RWPE1 (cell line): ENCODE measurements around the gene POLG.

Source experiments
- CTCF ChIA-PET: fragments of 350-600 bp; sonication (Branson Sonifier 250); formaldehyde crosslinking; extraction: SDS; loops from one replicate; lab custom pipeline; 2021; lab: Yijun Ruan, JAX
- POLR2A ChIA-PET: fragments of 400-600 bp; formaldehyde crosslinking; extraction: SDS; loops from one replicate; lab custom pipeline; 2020; ENCODE audit warnings: antibody characterized with exemption; ENCODE audit not compliant: low non-redundant PET; lab: Yijun Ruan, JAX
- DNase-seq: peaks from one replicate; pipeline ENCODE4 v3.0.0; 2012; ENCODE audit warnings: low spot score
- H3K27ac ChIP-seq: fragments of 450-650 bp; 2 replicates; pipeline ENCODE4 v1.5.1; 2017
- TF ChIP-seq, protein P1 (sequence below): fragments of 450-650 bp; conservative IDR thresholded peaks from 2 replicates; pipeline ENCODE4 v1.5.1; 2017; ENCODE audit warnings: low read depth, mild to moderate bottlenecking

The POLG gene

GRCh38 chr15:89363133-89363532 lies 28.5 kb upstream of the POLG start:
- POLR2A ChIA-PET: interaction anchor here (0.7 kb wide), 1 partner anchor 46 kb away, joined by 3 read pairs; no protein-coding TSS in a partner anchor
- TF ChIP-seq, protein P1, sequence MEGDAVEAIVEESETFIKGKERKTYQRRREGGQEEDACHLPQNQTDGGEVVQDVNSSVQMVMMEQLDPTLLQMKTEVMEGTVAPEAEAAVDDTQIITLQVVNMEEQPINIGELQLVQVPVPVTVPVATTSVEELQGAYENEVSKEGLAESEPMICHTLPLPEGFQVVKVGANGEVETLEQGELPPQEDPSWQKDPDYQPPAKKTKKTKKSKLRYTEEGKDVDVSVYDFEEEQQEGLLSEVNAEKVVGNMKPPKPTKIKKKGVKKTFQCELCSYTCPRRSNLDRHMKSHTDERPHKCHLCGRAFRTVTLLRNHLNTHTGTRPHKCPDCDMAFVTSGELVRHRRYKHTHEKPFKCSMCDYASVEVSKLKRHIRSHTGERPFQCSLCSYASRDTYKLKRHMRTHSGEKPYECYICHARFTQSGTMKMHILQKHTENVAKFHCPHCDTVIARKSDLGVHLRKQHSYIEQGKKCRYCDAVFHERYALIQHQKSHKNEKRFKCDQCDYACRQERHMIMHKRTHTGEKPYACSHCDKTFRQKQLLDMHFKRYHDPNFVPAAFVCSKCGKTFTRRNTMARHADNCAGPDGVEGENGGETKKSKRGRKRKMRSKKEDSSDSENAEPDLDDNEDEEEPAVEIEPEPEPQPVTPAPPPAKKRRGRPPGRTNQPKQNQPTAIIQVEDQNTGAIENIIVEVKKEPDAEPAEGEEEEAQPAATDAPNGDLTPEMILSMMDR: no peak
- no peak for DNase-seq
- CTCF ChIA-PET: interaction anchor here (1.2 kb wide), 1 partner anchor 15 kb away, joined by 3 read pairs; no protein-coding TSS in a partner anchor
- no peak overlapping the region for H3K27ac ChIP-seq

- TF ChIP-seq, protein P1: no peak
- no peak overlapping the region for H3K27ac ChIP-seq
- CTCF ChIA-PET: interaction anchor here (1.2 to 1.5 kb wide), 4 partner anchors 16 to 56 kb away, joined by 3 to 5 read pairs (median 3); no protein-coding TSS in a partner anchor
- POLR2A ChIA-PET: interaction anchor here (0.7 kb wide), 1 partner anchor 47 kb away, joined by 3 read pairs; no protein-coding TSS in a partner anchor
- no peak for DNase-seq
These were observed 27.8 kb upstream of the POLG start for GRCh38 chr15:89362203-89363101.

- peak; percentile 88 for DNase-seq
- H3K27ac ChIP-seq: no peak overlapping the region
- ChIA-PET CTCF (interaction anchor here (0.6 to 4.2 kb wide), 6 partner anchors 17 to 186 kb away, joined by 3 to 38 read pairs (median 3); no protein-coding TSS in a partner anchor), POLR2A (no interaction called here)
- TF ChIP-seq, protein P1: no peak
These were observed 27.0 kb upstream of the POLG start for GRCh38 chr15:89361451-89362202.

- TF ChIP-seq, protein P1: no peak
- POLR2A ChIA-PET: no interaction called here
- DNase-seq: no peak
- CTCF ChIA-PET: interaction anchor here (0.6 to 4.2 kb wide), 13 partner anchors 7 to 831 kb away, joined by 3 to 62 read pairs (median 9); no protein-coding TSS in a partner anchor
- no peak overlapping the region for H3K27ac ChIP-seq
These were observed 25.8 kb upstream of the POLG start for GRCh38 chr15:89360294-89360971.

DNA sequence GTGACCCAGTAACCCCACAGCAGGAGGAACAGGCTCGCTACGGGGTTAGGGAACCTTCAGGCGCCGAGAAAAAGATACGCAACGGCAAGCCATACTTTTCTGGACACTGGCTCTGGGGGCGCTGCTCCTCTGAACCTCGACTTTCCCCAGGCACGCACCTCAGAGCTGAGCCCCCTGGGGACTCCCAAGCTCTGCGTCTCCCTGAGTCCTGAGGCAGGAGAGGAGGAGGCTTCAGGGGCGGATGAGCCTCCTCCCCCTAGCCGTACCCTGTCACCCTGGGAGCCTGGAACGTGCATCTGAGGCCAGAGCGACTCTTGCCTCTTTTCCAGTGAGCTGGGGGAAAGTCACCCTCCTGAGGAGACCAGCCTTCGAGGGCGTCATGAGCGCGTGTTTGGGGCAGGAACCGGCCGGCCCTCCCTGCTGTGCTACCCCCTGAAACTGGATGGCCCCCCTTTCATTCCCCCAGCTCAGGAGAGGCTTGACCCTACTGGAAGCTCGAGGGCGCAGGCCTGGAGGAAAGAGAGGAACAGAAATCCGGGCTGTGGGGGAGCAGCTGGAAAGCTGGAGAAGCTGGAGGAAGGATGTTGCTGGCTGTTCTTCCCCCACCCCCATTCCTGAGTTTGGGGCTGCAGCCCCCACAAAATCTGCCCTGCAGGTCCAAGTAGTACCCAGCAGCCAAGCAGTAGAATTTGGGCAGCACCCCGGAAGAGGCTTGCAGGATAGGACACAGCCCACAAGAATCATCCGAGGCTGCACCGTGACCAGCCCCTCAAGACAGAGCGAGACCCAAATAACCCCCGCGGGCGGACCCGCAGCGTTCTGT lies 25.1 kb upstream of the POLG start:
- no peak for DNase-seq
- TF ChIP-seq, protein P1: no peak
- no peak overlapping the region for H3K27ac ChIP-seq
- ChIA-PET CTCF (interaction anchor here (0.5 to 4.2 kb wide), 38 partner anchors 8 to 832 kb away, joined by 3 to 84 read pairs (median 8); no protein-coding TSS in a partner anchor), POLR2A (no interaction called here)
